Tibial artery (tissue), 4 donors: ENCODE results near the gene PRPH2.
"Not testable (repeated sequence)": the region's sequence is repeated elsewhere in the genome, so short reads cannot be mapped to it uniquely, and the experiment has no call there.

Source experiments
- DNase-seq, 2 donors: peaks; one replicate each; pipeline ENCODE4 v3.0.0-alpha.2; 2019
- H3K27ac ChIP-seq, 2 donors: fragments of 200-600 bp; sonication (generic) in 1 of 2; 1 replicate in 1 of 2; 2 replicates in 1 of 2; pipeline ENCODE4 v1.5.1; 2018 to 2019; ENCODE audit warnings: mild to moderate bottlenecking in 1 of 2
- H3K27me3 ChIP-seq, 2 donors: fragments of 200-600 bp; sonication (generic) in 1 of 2; one replicate each; pipeline versions ENCODE4 v1.5.1 to v1.6.0; 2016 to 2019
- H3K36me3 ChIP-seq, 3 donors: fragments of 200-600 bp; sonication (generic) in 2 of 3; one replicate each; pipeline ENCODE4 v1.5.1; 2016 to 2019; ENCODE audit warnings: mild to moderate bottlenecking in 2 of 3
- H3K4me1 ChIP-seq, 4 donors: fragments of 200-600 bp; sonication (generic) in 2 of 4; 1 replicate in 3 of 4; 2 replicates in 1 of 4; pipeline ENCODE4 v1.5.1; 2016 to 2019
- H3K4me3 ChIP-seq, 2 donors: fragments of 200-600 bp; sonication (generic) in 1 of 2; 1 replicate in 1 of 2; 2 replicates in 1 of 2; pipeline ENCODE4 v1.5.1; 2018 to 2019; ENCODE audit warnings: mild to moderate bottlenecking in 2 of 2
- H3K9me3 ChIP-seq, 3 donors: fragments of 200-600 bp; sonication (generic) in 1 of 3; one replicate each; pipeline ENCODE4 v1.5.1; 2016 to 2019
- CTCF ChIP-seq, 2 experiments: fragments of 200-600 bp in 1 of 2; fragments of 450-650 bp in 1 of 2; IDR thresholded peaks; one replicate each; pipeline ENCODE4 v1.5.1; 2017 to 2019; ENCODE audit warnings: antibody characterized with exemption in 2 of 2, mild to moderate bottlenecking in 1 of 2, moderate library complexity in 1 of 2
- intact Hi-C: fragments of 100-400 bp; cut with DNase I; formaldehyde crosslinking; loops from one replicate; pipeline ENCODE4 v1.15.0; 2023; ENCODE audit warnings: low total_unique reads

The PRPH2 gene

GRCh38 chr6:42689371-42689770 is 33.0 kb downstream of the PRPH2 start:
- peaks cover 79 to 93% (median 82%) of the 10 kb centered on the region in 3 donors for H3K36me3 ChIP-seq
- no peak for DNase-seq
- H3K9me3 ChIP-seq, result no peaks in the 10 kb centered on the region
- H3K27ac ChIP-seq, result no peak overlapping the region
- TF ChIP-seq CTCF (IDR thresholded peaks at IDR 0.05), result no peak
- H3K4me1 ChIP-seq, result peaks cover 0 to 21% (median 8%) of the 10 kb centered on the region in 4 donors
- H3K27me3 ChIP-seq, result no peaks in the 10 kb centered on the region
- intact Hi-C loops, result no loop called here
- no peak overlapping the region for H3K4me3 ChIP-seq

- Histone ChIP-seq H3K36me3 (peaks cover 89 to 94% (median 89%) of the 10 kb centered on the region in 3 donors), H3K27ac (no peak overlapping the region), H3K4me3 (no peak overlapping the region), H3K9me3 (no peaks in the 10 kb centered on the region), H3K27me3 (no peaks in the 10 kb centered on the region), H3K4me1 (peaks cover 0 to 21% (median 5%) of the 10 kb centered on the region in 4 donors)
- DNase-seq, result no peak
- no peak for TF ChIP-seq CTCF (IDR thresholded peaks at IDR 0.05)
- intact Hi-C loops, result no loop called here
These were observed 34.1 kb downstream of the PRPH2 start for GRCh38 chr6:42688281-42688680.

- Histone ChIP-seq H3K4me3 (no peak overlapping the region), H3K9me3 (no peaks in the 10 kb centered on the region), H3K4me1 (no peaks in the 10 kb centered on the region), H3K36me3 (peaks cover 96 to 99% (median 98%) of the 10 kb centered on the region in 3 donors), H3K27ac (no peak overlapping the region), H3K27me3 (no peaks in the 10 kb centered on the region)
- intact Hi-C loops, result no loop called here
- TF ChIP-seq CTCF (IDR thresholded peaks at IDR 0.05), result no peak
- no peak for DNase-seq
These were observed 43.0 kb downstream of the PRPH2 start for GRCh38 chr6:42679358-42679757.

GRCh38 chr6:42674780-42675179 is 47.6 kb downstream of the PRPH2 start:
- no peak for TF ChIP-seq CTCF (IDR thresholded peaks at IDR 0.05)
- no peak overlapping the region for H3K27ac ChIP-seq
- no peak for DNase-seq
- intact Hi-C loops, result no loop called here
- no peaks in the 10 kb centered on the region for H3K27me3 ChIP-seq
- no peaks in the 10 kb centered on the region for H3K9me3 ChIP-seq
- no peaks in the 10 kb centered on the region for H3K4me1 ChIP-seq
- H3K36me3 ChIP-seq, result peaks cover 95 to 99% (median 98%) of the 10 kb centered on the region in 3 donors
- H3K4me3 ChIP-seq, result no peak overlapping the region

GRCh38 chr6:42674368-42674767 is 48.0 kb downstream of the PRPH2 start:
- H3K4me3 ChIP-seq, H3K9me3 ChIP-seq, H3K27me3 ChIP-seq, H3K27ac ChIP-seq, H3K4me1 ChIP-seq, intact Hi-C loops, DNase-seq: not testable (repeated sequence)
- peaks cover 95 to 99% (median 98%) of the 10 kb centered on the region in 3 donors for H3K36me3 ChIP-seq

GRCh38 chr6:42664718-42665117 is 57.7 kb downstream of the PRPH2 start:
- no peak overlapping the region for H3K4me3 ChIP-seq
- H3K27me3 ChIP-seq, result no peaks in the 10 kb centered on the region
- intact Hi-C loops, result loop anchor here (5.0 kb wide), 2 partner anchors 63 to 213 kb away; partner anchors contain the start of gene RPL7L1
- DNase-seq, result no peak
- no peak for TF ChIP-seq CTCF (IDR thresholded peaks at IDR 0.05)
- H3K27ac ChIP-seq, result no peak overlapping the region
- H3K36me3 ChIP-seq, result peaks cover 46 to 74% (median 73%) of the 10 kb centered on the region in 3 donors
- H3K4me1 ChIP-seq, result peaks cover 0 to 3% (median 0%) of the 10 kb centered on the region in 4 donors
- no peaks in the 10 kb centered on the region for H3K9me3 ChIP-seq
